NCI-H1694 (cell line): ENCODE data around the gene GIGYF2.
A peak's percentile ranks its signal among the peaks of the same experiment; 100 is the strongest.
"Not testable (repeated sequence)": the region's sequence is repeated elsewhere in the genome, so short reads cannot be mapped to it uniquely, and the experiment has no call there.

Experiments used
- DNase-seq: peaks from one replicate; lab custom pipeline; 2025; lab: John Stamatoyannopoulos, UW

GIGYF2 gene

DNA sequence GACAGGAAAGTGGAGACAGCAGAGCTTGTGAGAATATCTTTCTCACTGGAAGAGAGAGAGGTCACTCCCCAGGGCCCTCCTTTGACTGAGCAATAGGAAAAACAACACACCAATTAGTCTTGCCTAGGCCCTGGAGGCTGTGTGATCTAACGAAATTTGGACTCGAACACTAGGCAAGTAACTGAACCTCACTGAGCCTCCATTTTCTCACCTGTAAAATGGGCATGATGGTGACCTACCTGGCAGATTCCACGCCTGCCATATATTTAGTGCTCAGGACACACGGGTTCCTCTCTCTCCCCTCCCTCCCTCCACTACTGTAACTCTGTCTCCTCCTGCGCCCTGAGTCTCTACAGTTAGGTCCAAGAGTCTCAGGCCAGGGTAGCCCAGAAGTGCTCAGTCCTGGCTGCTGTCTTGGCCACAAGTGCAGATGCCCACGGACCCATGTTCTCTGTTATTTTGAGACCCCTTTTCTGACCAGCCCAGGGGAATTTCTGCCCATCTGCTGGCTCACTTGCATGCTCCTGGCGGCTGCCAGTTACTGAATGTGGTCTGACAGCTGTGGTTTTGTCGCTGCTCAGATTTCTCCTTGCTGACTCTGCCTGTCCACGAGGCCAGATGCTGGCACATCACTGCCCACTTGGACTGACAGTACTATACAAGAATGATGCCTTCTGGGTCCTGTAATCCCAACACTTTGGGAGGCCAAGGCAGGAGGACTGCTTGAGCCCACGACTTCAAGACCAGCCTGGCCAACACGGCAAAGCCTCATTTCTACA is 9.6 kb upstream of the GIGYF2 start:
- DNase-seq: no peak

GRCh38 chr2:232688201-232688600 is 8.9 kb upstream of the GIGYF2 start:
- DNase-seq: no peak

DNA sequence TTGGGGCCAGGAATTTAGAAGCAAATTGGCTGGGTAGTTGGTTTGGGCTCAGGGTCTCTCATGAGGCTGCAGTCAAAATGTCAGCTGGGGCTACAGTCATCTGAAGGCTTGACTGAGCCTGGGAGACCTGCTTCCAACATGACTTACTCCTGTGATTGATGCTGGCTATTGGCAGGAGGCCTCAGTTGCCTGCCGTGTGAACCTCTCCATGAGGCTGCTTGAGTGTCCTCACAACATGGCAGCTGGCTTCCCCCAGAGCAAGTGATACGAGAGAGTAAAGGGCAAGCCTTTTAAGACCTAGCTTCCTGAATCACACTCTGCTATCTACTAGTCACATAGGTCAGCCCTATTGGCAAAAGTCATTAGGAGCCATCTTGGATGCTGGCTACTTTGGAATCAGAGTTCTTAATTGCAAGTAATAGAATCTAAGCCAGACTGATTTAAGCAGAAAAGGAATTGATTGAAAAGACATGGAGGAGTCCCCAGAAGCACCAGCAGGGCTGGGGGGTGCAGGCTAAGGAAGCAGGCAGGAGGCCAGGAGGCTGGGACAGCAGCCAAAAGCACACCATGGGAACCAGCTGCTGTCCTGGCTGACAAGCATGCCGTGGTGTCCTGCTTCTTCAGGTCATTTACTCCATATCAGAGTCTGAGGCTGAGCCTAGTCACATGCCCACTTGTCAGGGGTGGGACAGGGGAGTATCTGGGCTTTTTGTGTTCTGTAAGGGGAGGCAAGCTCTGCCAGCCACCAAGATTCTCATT is 7.8 kb upstream of the GIGYF2 start:
- peak; percentile 73 for DNase-seq

DNA sequence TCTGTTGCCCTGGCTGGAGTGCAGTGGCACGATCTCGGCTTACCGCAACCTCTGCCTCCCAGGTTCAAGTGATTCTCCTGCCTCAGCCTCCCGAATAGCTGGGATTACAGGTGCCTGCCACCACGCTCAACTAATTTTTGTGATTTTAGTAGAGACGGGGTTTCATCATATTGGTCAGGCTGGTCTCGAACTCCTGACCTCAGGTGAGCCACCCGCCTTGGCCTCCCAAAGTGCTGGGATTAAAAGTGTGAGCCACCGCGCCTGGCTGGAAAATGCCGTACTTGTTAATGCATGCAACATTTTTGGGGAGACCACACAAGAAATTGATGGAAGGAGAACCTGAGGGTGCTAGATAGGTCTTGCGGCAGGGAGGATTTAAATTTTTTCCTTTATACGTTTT is 6.0 kb upstream of the GIGYF2 start:
- DNase-seq: not testable (repeated sequence)

GRCh38 chr2:232693344-232693743 is 3.8 kb upstream of the GIGYF2 start:
- DNase-seq: no peak

DNA sequence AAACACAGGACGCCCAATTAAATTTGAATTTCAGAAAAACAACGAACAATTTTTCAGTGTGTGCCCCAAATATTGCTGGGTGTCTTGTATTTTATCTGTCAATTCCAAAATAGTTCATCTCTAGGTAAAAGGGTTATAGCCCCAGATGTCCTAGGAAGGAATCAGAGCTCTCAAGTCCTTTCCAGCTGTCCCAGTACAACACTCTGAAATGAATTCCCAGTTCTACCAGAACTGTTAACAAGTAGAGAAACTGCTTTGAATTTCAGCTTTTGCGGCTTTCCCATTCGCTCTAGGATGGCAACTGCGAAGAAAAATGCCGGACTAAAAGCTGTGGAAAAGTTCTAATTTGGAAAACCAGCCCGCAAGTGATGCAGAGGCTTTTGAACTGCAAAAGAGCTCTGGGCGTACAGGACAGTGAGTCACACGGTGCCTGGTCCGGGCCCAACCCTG is 497 bp upstream of the GIGYF2 start:
- no peak for DNase-seq

- no peak for DNase-seq
Measured at GRCh38 chr2:232697807-232698110, 628 bp downstream of the GIGYF2 start.

GRCh38 chr2:232698556-232699091 is 1.5 kb downstream of the GIGYF2 start:
- no peak for DNase-seq

- no peak for DNase-seq
Measured at GRCh38 chr2:232699110-232699509, 2.0 kb downstream of the GIGYF2 start.

DNA sequence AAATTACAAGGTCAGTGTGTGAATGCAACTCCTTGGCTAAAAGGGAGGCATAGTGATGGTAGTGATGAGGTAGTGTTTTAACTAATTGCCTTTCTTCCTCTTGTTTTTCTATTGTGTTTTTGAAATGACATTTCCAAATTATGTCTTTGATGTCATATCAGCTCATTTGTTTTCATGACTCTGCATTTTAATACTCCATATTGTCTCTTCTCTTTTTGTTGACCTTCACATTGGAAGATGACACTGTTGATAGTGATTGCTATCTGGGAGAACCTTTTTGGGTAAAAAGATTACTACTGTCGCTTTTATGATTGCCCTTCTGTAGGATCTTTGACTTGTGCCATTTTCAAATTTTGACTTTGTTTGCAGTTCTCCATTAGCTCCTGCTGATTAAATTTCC is 3.0 kb downstream of the GIGYF2 start:
- no peak for DNase-seq

DNA sequence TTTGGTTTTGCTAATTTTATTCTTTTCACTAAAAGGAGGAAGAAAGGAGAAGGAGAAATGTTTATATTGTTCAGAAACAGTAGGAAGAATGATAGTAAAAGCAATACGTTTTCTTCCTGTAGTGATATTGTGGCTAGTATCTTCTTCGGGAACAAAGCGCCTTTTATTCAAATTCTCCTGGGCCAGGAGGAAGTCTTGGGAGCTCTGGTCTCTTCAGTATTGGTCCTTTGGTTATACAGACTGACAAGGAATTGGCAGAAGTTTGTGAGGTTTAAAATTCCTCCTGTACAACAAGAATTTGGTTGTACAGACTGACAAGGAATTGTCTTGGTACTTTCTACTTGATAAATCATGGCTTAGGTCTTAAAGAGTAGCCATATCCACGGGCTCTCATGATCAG is 9.9 kb downstream of the GIGYF2 start:
- no peak for DNase-seq

- no peak for DNase-seq
Measured at GRCh38 chr2:232713505-232713904, 16.4 kb downstream of the GIGYF2 start.

GRCh38 chr2:232714969-232715368 is 17.8 kb downstream of the GIGYF2 start:
- no peak for DNase-seq

GRCh38 chr2:232720056-232720455 is 22.9 kb downstream of the GIGYF2 start:
- DNase-seq: not testable (repeated sequence)

DNA sequence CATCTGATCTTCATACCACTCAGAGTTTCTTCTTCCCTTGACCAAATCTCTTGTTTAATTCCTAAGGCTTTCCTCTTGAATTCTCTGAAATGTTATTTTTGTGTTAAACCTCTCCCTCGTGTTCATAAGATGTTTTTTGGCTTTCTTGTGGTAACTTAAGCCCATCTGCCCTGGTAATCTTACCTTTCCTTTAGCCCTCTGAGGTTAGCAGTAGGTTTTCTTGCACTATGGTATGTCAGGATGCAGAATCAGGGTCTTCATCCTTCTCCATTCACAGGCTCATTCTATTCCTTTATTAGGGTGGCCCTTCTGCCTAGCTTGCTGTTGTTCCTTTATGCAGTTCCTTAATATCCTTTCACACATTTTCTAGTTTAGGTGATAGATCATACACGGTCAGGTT is 24.1 kb downstream of the GIGYF2 start:
- no peak for DNase-seq

- no peak for DNase-seq
Measured at GRCh38 chr2:232721882-232722281, 24.8 kb downstream of the GIGYF2 start.

- DNase-seq: no peak
Measured at GRCh38 chr2:232723027-232723426, 25.9 kb downstream of the GIGYF2 start.

GRCh38 chr2:232728785-232729184 is 31.7 kb downstream of the GIGYF2 start:
- no peak for DNase-seq

DNA sequence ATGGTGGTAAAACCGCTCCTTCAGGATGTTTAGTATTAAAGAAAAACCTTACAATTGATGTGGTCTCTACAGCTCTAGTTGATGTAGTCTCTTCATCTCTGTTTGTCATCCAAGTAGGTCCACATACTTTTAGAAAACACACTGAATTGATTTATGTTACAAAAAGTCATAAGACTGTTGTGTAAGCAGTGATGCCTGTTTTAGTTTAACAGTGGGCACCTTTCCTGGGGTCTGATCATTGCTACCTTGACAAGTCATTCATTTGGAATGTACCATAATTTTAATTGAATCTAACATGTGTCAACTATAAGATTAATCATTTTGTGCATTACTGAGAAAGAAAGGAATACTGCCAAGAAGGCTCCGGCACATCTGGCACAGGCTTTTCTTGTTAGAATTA is 34.3 kb downstream of the GIGYF2 start:
- no peak for DNase-seq

- no peak for DNase-seq
Measured at GRCh38 chr2:232741294-232741693, 44.2 kb downstream of the GIGYF2 start.

DNA sequence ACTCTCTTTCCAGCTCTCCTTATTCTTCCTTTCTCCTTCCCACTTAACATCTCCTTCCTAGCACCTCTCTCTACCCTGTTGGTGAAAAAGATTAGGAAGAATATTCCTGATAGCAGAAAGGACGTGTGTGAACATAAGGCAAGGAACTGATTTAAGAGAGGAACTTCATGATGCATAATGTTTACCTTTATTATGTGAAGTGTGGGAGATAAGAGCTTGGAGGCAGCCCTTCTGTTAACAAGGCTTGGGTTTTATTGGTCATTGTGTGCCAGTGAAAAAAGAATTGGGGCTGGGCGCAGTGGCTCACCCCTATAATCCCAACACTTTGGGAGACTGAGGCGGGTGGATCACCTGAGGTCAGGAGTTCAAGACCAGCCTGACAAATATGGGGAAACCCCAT is 44.8 kb downstream of the GIGYF2 start:
- DNase-seq: no peak

- DNase-seq: no peak
Measured at GRCh38 chr2:232744963-232745362, 47.8 kb downstream of the GIGYF2 start.

- DNase-seq: no peak
Measured at GRCh38 chr2:232748038-232748437, 50.9 kb downstream of the GIGYF2 start.
